Measurements from ENCODE around the gene SGPP1.

GRCh38 chr14:63685401-63685800, 42.5 kb downstream of the SGPP1 start:
- TF ChIP-seq EZH2phosphoT487 (IDR thresholded peaks at IDR 0.05; ENCODE audit: borderline replicate concordance, low read depth, low read length) (no peak), CTCF (conservative IDR thresholded peaks at IDR 0.05; ENCODE audit: low read length) (no peak)
